ENCODE results near the gene RCBTB2. TPM values are rescaled to one million over a fixed set of nuclear protein-coding genes. Genes with fewer than 3 reads are reported as not detected.

RCBTB2 gene
- total and polyA plus RNA-seq, 2 donors (not counting 3 experiments of a cell fraction or from before 2014, with no cell fraction given) = 10.7 to 12.6 TPM

GRCh38 chr13:48575031-48575430, 42.2 kb upstream of the RCBTB2 start:
- DNase-seq (ENCODE audit: low read depth, low spot score) = no peak
- Histone ChIP-seq H3K4me2 (ENCODE audit: insufficient read depth, low read length) (no peak overlapping the region), H3K36me3 (ENCODE audit: control insufficient read depth in 2 of 2, extremely low read depth in 1 of 2, insufficient read depth in 2 of 2, low read length in 2 of 2) (no peaks in the 10 kb centered on the region), H3K4me1 (ENCODE audit: control insufficient read depth, extremely low read depth, insufficient read depth, low read length) (peaks cover 9% of the 10 kb centered on the region), H2AFZ (ENCODE audit: low read depth, low read length) (no peak overlapping the region), H3K4me3 (replicated peaks in 1 of 3; ENCODE audit: insufficient read depth in 1 of 3, low read depth in 1 of 3, low read length in 3 of 3) (no peak overlapping the region), H3K79me2 (ENCODE audit: control insufficient read depth, insufficient read depth, low read length) (no peaks in the 10 kb centered on the region), H3K9ac (replicated peaks; ENCODE audit: extremely low read depth, insufficient read depth, low read length) (no peak overlapping the region), H3K9me3 (replicated peaks; ENCODE audit: control insufficient read depth, insufficient read depth, low read length) (no peaks in the 10 kb centered on the region), H3K27me3 (ENCODE audit: control insufficient read depth in 2 of 2, insufficient read depth in 2 of 2, low read length in 2 of 2) (no peaks in the 10 kb centered on the region), H3K27ac (ENCODE audit: insufficient read depth, low read depth, low read length) (no peak overlapping the region), H3K9me1 (replicated peaks; ENCODE audit: control insufficient read depth, extremely low read depth, insufficient read depth, low read length) (no peaks in the 10 kb centered on the region), H4K20me1 (replicated peaks; ENCODE audit: control insufficient read depth, extremely low read depth, insufficient read depth, low read length) (no peaks in the 10 kb centered on the region)
- intact Hi-C loops (cut with micrococcal nuclease) = no loop called here
- no peak for TF ChIP-seq POLR2AphosphoS5 (IDR thresholded peaks at IDR 0.05; ENCODE audit: insufficient read depth, low read depth, low read length)
- TF ChIP-seq POLR2A (IDR thresholded peaks at IDR 0.05; ENCODE audit: low read depth, low read length) = no peak
- no peak for TF ChIP-seq GATA2 (IDR thresholded peaks at IDR 0.05; ENCODE audit: insufficient read depth, insufficient read length, low read depth, low read length)
- TF ChIP-seq MAX (IDR thresholded peaks at IDR 0.05; ENCODE audit: insufficient read depth, insufficient read length) = no peak
- no peak for TF ChIP-seq EZH2 (IDR thresholded peaks at IDR 0.05; ENCODE audit: borderline replicate concordance, low read depth, low read length, severe bottlenecking)
- TF ChIP-seq MYC (IDR thresholded peaks at IDR 0.05; ENCODE audit: low read depth, low read length) = no peak
- no peak for TF ChIP-seq JUN (IDR thresholded peaks at IDR 0.05; ENCODE audit: borderline replicate concordance, insufficient read depth, insufficient read length, low read depth)
- TF ChIP-seq CTCF (IDR thresholded peaks at IDR 0.05; ENCODE audit: extremely low read depth in 1 of 2, insufficient read depth in 1 of 2, low read depth in 1 of 2, low read length in 2 of 2) = no peak
- TF ChIP-seq FOS (IDR thresholded peaks at IDR 0.05; ENCODE audit: borderline replicate concordance, insufficient read depth, low read length) = no peak
- dilution Hi-C loops (cut with MboI; ENCODE audit: extremely low pct_ligation_motif_present, low sequenced_read_pairs) = no loop called here
- POLR2A ChIA-PET = interaction anchor here (0.7 kb wide), 1 partner anchor 156 kb away, joined by 4 read pairs; no protein-coding TSS in a partner anchor
- peak; percentile 15 for FAIRE-seq
- no TSS peak for BruUV-seq (replicated peaks)
- CTCF ChIA-PET = interaction anchor here (1.7 kb wide), 1 partner anchor 241 kb away, joined by 3 read pairs; no protein-coding TSS in a partner anchor

Measured in endothelial cell of umbilical vein (primary cell).